Skeletal muscle satellite cell (primary cell): ENCODE measurements around the gene POLA1.

ENCODE experiments used
- H3K27me3 ChIP-seq: 2 replicates; pipeline ENCODE4 v1.7.0; 2013; ENCODE audit warnings: low read length; ENCODE audit not compliant: control insufficient read depth, insufficient read depth
- H3K36me3 ChIP-seq: 2 replicates; pipeline ENCODE4 v1.7.0; 2013; ENCODE audit warnings: mild to moderate bottlenecking, control low read depth, low read length; ENCODE audit not compliant: insufficient read depth
- H3K4me1 ChIP-seq: 2 replicates; pipeline ENCODE4 v1.7.0; 2013; ENCODE audit warnings: low read length; ENCODE audit not compliant: control insufficient read depth, insufficient read depth
- H3K4me2 ChIP-seq: 2 replicates; pipeline ENCODE4 v1.7.0; 2013; ENCODE audit warnings: mild to moderate bottlenecking, low read length
- H3K4me3 ChIP-seq: 2 replicates; pipeline ENCODE4 v1.7.0; 2013; ENCODE audit warnings: low read length
- H3K9ac ChIP-seq: 2 replicates; pipeline ENCODE4 v1.7.0; 2013; ENCODE audit warnings: mild to moderate bottlenecking, low read depth, low read length, moderate library complexity
- H3K9me3 ChIP-seq: replicated peaks from 2 replicates; pipeline ENCODE4 v1.7.0; 2013; ENCODE audit warnings: mild to moderate bottlenecking, control low read depth, low read length

Gene POLA1

GRCh38 chrX:24946369-24946768 is 252.7 kb downstream of the POLA1 start:
- H3K4me1 ChIP-seq, result no peaks in the 10 kb centered on the region
- no peaks in the 10 kb centered on the region for H3K36me3 ChIP-seq
- H3K9ac ChIP-seq, result no peak overlapping the region
- no peak overlapping the region for H3K4me3 ChIP-seq
- no peak overlapping the region for H3K4me2 ChIP-seq
- no peaks in the 10 kb centered on the region for H3K9me3 ChIP-seq
- no peaks in the 10 kb centered on the region for H3K27me3 ChIP-seq

GRCh38 chrX:24954732-24955131 is 261.0 kb downstream of the POLA1 start:
- H3K4me3 ChIP-seq, result no peak overlapping the region
- no peaks in the 10 kb centered on the region for H3K36me3 ChIP-seq
- H3K4me2 ChIP-seq, result no peak overlapping the region
- no peaks in the 10 kb centered on the region for H3K27me3 ChIP-seq
- H3K9ac ChIP-seq, result no peak overlapping the region
- H3K4me1 ChIP-seq, result no peaks in the 10 kb centered on the region
- no peaks in the 10 kb centered on the region for H3K9me3 ChIP-seq

GRCh38 chrX:24955372-24955930 is 261.7 kb downstream of the POLA1 start:
- Histone ChIP-seq H3K36me3 (no peaks in the 10 kb centered on the region), H3K4me1 (no peaks in the 10 kb centered on the region), H3K4me3 (no peak overlapping the region), H3K4me2 (no peak overlapping the region), H3K9me3 (no peaks in the 10 kb centered on the region), H3K27me3 (no peaks in the 10 kb centered on the region), H3K9ac (no peak overlapping the region)

- Histone ChIP-seq H3K36me3 (no peaks in the 10 kb centered on the region), H3K4me2 (no peak overlapping the region), H3K9ac (no peak overlapping the region), H3K27me3 (no peaks in the 10 kb centered on the region), H3K9me3 (no peaks in the 10 kb centered on the region), H3K4me3 (no peak overlapping the region), H3K4me1 (no peaks in the 10 kb centered on the region)
Measured at GRCh38 chrX:24956828-24957227, 263.1 kb downstream of the POLA1 start.

GRCh38 chrX:24961809-24962208 is 268.1 kb downstream of the POLA1 start:
- H3K4me1 ChIP-seq, result no peaks in the 10 kb centered on the region
- no peak overlapping the region for H3K4me3 ChIP-seq
- H3K27me3 ChIP-seq, result no peaks in the 10 kb centered on the region
- no peak overlapping the region for H3K4me2 ChIP-seq
- H3K9me3 ChIP-seq, result no peaks in the 10 kb centered on the region
- H3K9ac ChIP-seq, result no peak overlapping the region
- no peaks in the 10 kb centered on the region for H3K36me3 ChIP-seq

GRCh38 chrX:24963823-24964222 is 270.1 kb downstream of the POLA1 start:
- Histone ChIP-seq H3K4me3 (no peak overlapping the region), H3K36me3 (no peaks in the 10 kb centered on the region), H3K9me3 (no peaks in the 10 kb centered on the region), H3K4me2 (no peak overlapping the region), H3K9ac (no peak overlapping the region), H3K4me1 (no peaks in the 10 kb centered on the region), H3K27me3 (no peaks in the 10 kb centered on the region)

- Histone ChIP-seq H3K36me3 (no peaks in the 10 kb centered on the region), H3K9ac (no peak overlapping the region), H3K27me3 (no peaks in the 10 kb centered on the region), H3K4me1 (no peaks in the 10 kb centered on the region), H3K9me3 (no peaks in the 10 kb centered on the region), H3K4me2 (no peak overlapping the region), H3K4me3 (no peak overlapping the region)
Measured at GRCh38 chrX:24965372-24965771, 271.7 kb downstream of the POLA1 start.

- Histone ChIP-seq H3K36me3 (no peaks in the 10 kb centered on the region), H3K9ac (no peak overlapping the region), H3K27me3 (no peaks in the 10 kb centered on the region), H3K4me1 (no peaks in the 10 kb centered on the region), H3K4me2 (no peak overlapping the region), H3K9me3 (no peaks in the 10 kb centered on the region), H3K4me3 (no peak overlapping the region)
Measured at GRCh38 chrX:24969812-24970211, 276.1 kb downstream of the POLA1 start.

GRCh38 chrX:24979081-24979480 is 285.4 kb downstream of the POLA1 start:
- Histone ChIP-seq H3K27me3 (no peaks in the 10 kb centered on the region), H3K4me2 (no peak overlapping the region), H3K4me1 (no peaks in the 10 kb centered on the region), H3K9me3 (no peaks in the 10 kb centered on the region), H3K36me3 (no peaks in the 10 kb centered on the region), H3K9ac (no peak overlapping the region), H3K4me3 (no peak overlapping the region)

GRCh38 chrX:24981030-24981429 is 287.3 kb downstream of the POLA1 start:
- no peak overlapping the region for H3K4me3 ChIP-seq
- H3K27me3 ChIP-seq, result no peaks in the 10 kb centered on the region
- no peak overlapping the region for H3K4me2 ChIP-seq
- H3K9ac ChIP-seq, result no peak overlapping the region
- H3K36me3 ChIP-seq, result no peaks in the 10 kb centered on the region
- no peaks in the 10 kb centered on the region for H3K4me1 ChIP-seq
- no peaks in the 10 kb centered on the region for H3K9me3 ChIP-seq

- H3K9ac ChIP-seq, result no peak overlapping the region
- H3K4me2 ChIP-seq, result peak overlapping the region; percentile 2
- H3K27me3 ChIP-seq, result no peaks in the 10 kb centered on the region
- no peaks in the 10 kb centered on the region for H3K36me3 ChIP-seq
- no peak overlapping the region for H3K4me3 ChIP-seq
- no peaks in the 10 kb centered on the region for H3K4me1 ChIP-seq
- no peaks in the 10 kb centered on the region for H3K9me3 ChIP-seq
Measured at GRCh38 chrX:24982306-24982965, 288.7 kb downstream of the POLA1 start.

GRCh38 chrX:24983931-24984330 is 290.2 kb downstream of the POLA1 start:
- Histone ChIP-seq H3K27me3 (no peaks in the 10 kb centered on the region), H3K9ac (no peak overlapping the region), H3K36me3 (no peaks in the 10 kb centered on the region), H3K4me3 (no peak overlapping the region), H3K4me1 (no peaks in the 10 kb centered on the region), H3K9me3 (no peaks in the 10 kb centered on the region), H3K4me2 (no peak overlapping the region)
